Kidney (tissue), 14 donors: ENCODE measurements around the gene WDR81. TPM values are rescaled to one million over a fixed set of nuclear protein-coding genes. Genes with fewer than 3 reads are reported as not detected.

Experiments
- DNase-seq, 5 donors: peaks; one replicate each; pipeline ENCODE4 v3.0.0-alpha.2; 2013 to 2020
- FAIRE-seq: peaks from 2 replicates; lab custom pipeline; 2012; peaks lifted over from hg19 to GRCh38; lab: Jason Lieb, UNC
- H3K27ac ChIP-seq, 2 donors: one replicate each; pipeline ENCODE4 v1.7.0; 2013; ENCODE audit warnings: low read depth in 2 of 2, low read length in 2 of 2, inconsistent platforms in 1 of 2
- H3K27me3 ChIP-seq: one replicate; pipeline ENCODE4 v1.7.1; 2013; ENCODE audit warnings: low read length, inconsistent platforms; ENCODE audit not compliant: control insufficient read depth, insufficient read depth
- H3K36me3 ChIP-seq, 3 donors: one replicate each; pipeline versions ENCODE4 v1.7.0 to v1.7.1; 2013; ENCODE audit warnings: low read length in 3 of 3, control low read depth in 1 of 3, inconsistent platforms in 1 of 3; ENCODE audit not compliant: insufficient read depth in 3 of 3, control insufficient read depth in 2 of 3
- H3K4me1 ChIP-seq, 3 donors: one replicate each; pipeline versions ENCODE4 v1.7.0 to v1.7.1; 2013; ENCODE audit warnings: low read length in 3 of 3, inconsistent platforms in 1 of 3, low read depth in 1 of 3; ENCODE audit not compliant: control insufficient read depth in 2 of 3, insufficient read depth in 2 of 3
- H3K4me3 ChIP-seq, 3 donors: one replicate each; pipeline versions ENCODE4 v1.7.0 to v1.8.1; 2013; ENCODE audit warnings: low read length in 3 of 3, control low read depth in 1 of 3, inconsistent platforms in 1 of 3
- H3K9ac ChIP-seq, 3 donors: one replicate each; pipeline versions ENCODE4 v1.7.0 to v1.7.1; 2013; ENCODE audit warnings: low read length in 3 of 3, control low read depth in 1 of 3, inconsistent platforms in 1 of 3
- H3K9me3 ChIP-seq, 3 donors: one replicate each; pipeline versions ENCODE4 v1.7.0 to v1.7.1; 2013; ENCODE audit warnings: low read length in 3 of 3, control low read depth in 1 of 3, inconsistent platforms in 1 of 3; ENCODE audit not compliant: control insufficient read depth in 2 of 3, insufficient read depth in 1 of 3
- CTCF ChIP-seq: IDR thresholded peaks from 3 replicates; pipeline ENCODE4 v1.5.1; 2012; ENCODE audit warnings: mild to moderate bottlenecking, moderate library complexity, borderline replicate concordance; ENCODE audit not compliant: insufficient read depth; ENCODE audit errors: extremely low read depth
- intact Hi-C: fragments of 100-400 bp; cut with DNase I; formaldehyde crosslinking; loops from one replicate; pipeline ENCODE4 v1.11.1; 2022
- polyA plus RNA-seq: library from polyadenylated mRNA; stranded (reverse); fragments of 350-450 nt; fragmentation: Illumina TruSeq; extraction: RNeasy Lipid Tissue Mini Kit (QIAGEN cat#74804); gene quantifications from one replicate; pipeline ENCODE4 v1.2.3, GENCODE V29; 2014; ENCODE audit warnings: low read depth, low replicate concordance; ENCODE audit not compliant: insufficient read depth
- total RNA-seq: library from RNA; stranded (reverse); fragmentation: NEBNext Ultra II Directional; extraction: Animal tissue kit (Norgen Biotek cat#: 25700); gene quantifications from one replicate; pipeline ENCODE4 v1.2.1, GENCODE V29; 2021
- donor health status: control.
- donor health status: control.
- donor health status: control.
- donor health status: control.
- donor health status: control.
- donor health status: DM: yes; HTN: yes; CAD: no.
- donor health status: Normal renal cell carcinoma (clear cell type).

Gene WDR81
- total and polyA plus RNA-seq, 2 donors from 2014 or later, result 16.1 to 28.5 TPM

GRCh38 chr17:1752425-1753262 is 28.1 kb downstream of the WDR81 start:
- DNase-seq (no peak), FAIRE-seq (no peak)
- Histone ChIP-seq H3K4me3 (no peak overlapping the region), H3K9ac (no peak overlapping the region), H3K36me3 (no peaks in the 10 kb centered on the region), H3K27me3 (no peaks in the 10 kb centered on the region), H3K9me3 (no peaks in the 10 kb centered on the region), H3K27ac (no peak overlapping the region), H3K4me1 (peaks cover 0 to 9% (median 0%) of the 10 kb centered on the region in 3 donors)
- no peak for TF ChIP-seq CTCF
- intact Hi-C loops, result no loop called here

DNA sequence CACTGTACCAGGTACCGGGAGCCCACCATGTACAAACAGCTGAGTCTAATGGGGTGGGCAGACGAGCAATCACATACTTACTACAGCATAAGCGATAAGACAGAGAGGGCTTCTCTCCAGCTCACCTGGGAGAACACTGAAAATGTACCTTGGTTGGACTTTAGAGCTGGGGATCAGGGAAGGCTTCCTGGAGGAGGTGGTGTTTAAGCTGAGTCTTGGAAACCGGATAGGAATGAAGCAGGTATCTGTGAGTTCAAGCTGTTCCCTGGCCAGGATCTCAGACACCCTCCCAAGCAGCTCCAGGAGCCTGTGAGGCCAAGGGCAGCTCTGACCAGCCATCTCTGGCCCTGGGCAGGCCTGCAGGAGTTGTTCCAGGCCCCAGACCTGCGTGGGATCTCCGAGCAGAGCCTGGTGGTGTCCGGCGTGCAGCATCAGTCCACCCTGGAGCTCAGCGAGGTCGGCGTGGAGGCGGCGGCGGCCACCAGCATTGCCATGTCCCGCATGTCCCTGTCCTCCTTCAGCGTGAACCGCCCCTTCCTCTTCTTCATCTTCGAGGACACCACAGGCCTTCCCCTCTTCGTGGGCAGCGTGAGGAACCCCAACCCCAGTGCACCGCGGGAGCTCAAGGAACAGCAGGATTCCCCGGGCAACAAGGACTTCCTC is 29.4 kb downstream of the WDR81 start:
- H3K36me3 ChIP-seq, result no peaks in the 10 kb centered on the region
- DNase-seq (no peak), FAIRE-seq (no peak)
- no peaks in the 10 kb centered on the region for H3K9me3 ChIP-seq
- H3K27me3 ChIP-seq, result no peaks in the 10 kb centered on the region
- no peak overlapping the region for H3K4me3 ChIP-seq
- H3K4me1 ChIP-seq, result peaks cover 0 to 9% (median 0%) of the 10 kb centered on the region in 3 donors
- H3K9ac ChIP-seq, result no peak overlapping the region
- TF ChIP-seq CTCF, result no peak
- intact Hi-C loops, result no loop called here
- H3K27ac ChIP-seq, result no peak overlapping the region

GRCh38 chr17:1754430-1755112 is 30.1 kb downstream of the WDR81 start:
- no peak for FAIRE-seq

More at GRCh38 chr17:1754430-1755112, 30.1 kb downstream of the WDR81 start:
- H3K27ac ChIP-seq, result no peak overlapping the region
- DNase-seq, result no peak
- H3K36me3 ChIP-seq, result no peaks in the 10 kb centered on the region
- H3K27me3 ChIP-seq, result no peaks in the 10 kb centered on the region
- intact Hi-C loops, result no loop called here
- H3K9me3 ChIP-seq, result no peaks in the 10 kb centered on the region
- H3K9ac ChIP-seq, result no peak overlapping the region
- H3K4me3 ChIP-seq, result no peak overlapping the region
- no peak for TF ChIP-seq CTCF
- peaks cover 0 to 9% (median 0%) of the 10 kb centered on the region in 3 donors for H3K4me1 ChIP-seq
